PFSK-1 (cell line): ENCODE results near the gene CDK11A.

ENCODE experiments used
- FOXP2 ChIP-seq: optimal IDR thresholded peaks from 2 replicates; pipeline ENCODE3; 2011; ENCODE audit warnings: borderline replicate concordance, control low read depth, inconsistent platforms; ENCODE audit not compliant: insufficient read depth; ENCODE audit errors: extremely low read length, extremely low read depth
- POLR2AphosphoS5 ChIP-seq: IDR thresholded peaks from 2 replicates; pipeline ENCODE4 v1.6.1; 2012; ENCODE audit warnings: low read depth, mild to moderate bottlenecking, control low read depth, low read length, moderate library complexity
- SIN3A ChIP-seq: IDR thresholded peaks from 2 replicates; pipeline ENCODE4 v1.6.1; 2012; ENCODE audit warnings: mild to moderate bottlenecking, low read length, moderate library complexity, borderline replicate concordance; ENCODE audit not compliant: insufficient read depth
- TAF1 ChIP-seq: IDR thresholded peaks from 2 replicates; pipeline ENCODE4 v1.6.1; 2012; ENCODE audit warnings: low read length, control low read depth, borderline replicate concordance; ENCODE audit not compliant: insufficient read depth
- TF ChIP-seq, protein P1 (sequence below), 2 experiments: IDR thresholded peaks; 2 replicates each; pipeline versions ENCODE4 v1.6.1 to v1.8.0; 2011 to 2012; ENCODE audit warnings: low read depth in 2 of 2, low read length in 2 of 2, control low read depth in 1 of 2, inconsistent platforms in 1 of 2, mild to moderate bottlenecking in 1 of 2, moderate library complexity in 1 of 2; ENCODE audit not compliant: insufficient read depth in 1 of 2

DNA sequence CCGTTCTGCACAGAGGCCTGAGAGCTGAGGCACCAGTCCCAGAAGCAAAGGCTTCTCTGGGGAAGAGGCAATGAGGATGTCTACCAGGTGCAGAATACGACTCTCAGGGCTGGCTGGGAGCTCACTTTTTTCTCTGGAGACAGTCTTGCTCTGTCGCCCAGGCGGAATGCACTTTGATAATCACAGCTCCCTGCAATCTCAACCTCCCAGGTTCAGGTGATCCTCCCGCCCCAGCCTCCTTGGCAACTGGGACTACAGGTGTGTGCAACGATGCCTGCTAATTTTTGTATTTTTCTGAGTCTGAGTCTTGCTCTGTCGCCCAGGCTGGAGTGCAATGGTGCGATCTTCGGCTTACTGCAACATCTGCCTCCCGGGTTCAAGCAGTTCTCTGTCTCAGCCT, 36.6 kb upstream of the CDK11A start:
- no peak for TF ChIP-seq POLR2AphosphoS5
- TF ChIP-seq TAF1 = no peak
- TF ChIP-seq, protein P1, sequence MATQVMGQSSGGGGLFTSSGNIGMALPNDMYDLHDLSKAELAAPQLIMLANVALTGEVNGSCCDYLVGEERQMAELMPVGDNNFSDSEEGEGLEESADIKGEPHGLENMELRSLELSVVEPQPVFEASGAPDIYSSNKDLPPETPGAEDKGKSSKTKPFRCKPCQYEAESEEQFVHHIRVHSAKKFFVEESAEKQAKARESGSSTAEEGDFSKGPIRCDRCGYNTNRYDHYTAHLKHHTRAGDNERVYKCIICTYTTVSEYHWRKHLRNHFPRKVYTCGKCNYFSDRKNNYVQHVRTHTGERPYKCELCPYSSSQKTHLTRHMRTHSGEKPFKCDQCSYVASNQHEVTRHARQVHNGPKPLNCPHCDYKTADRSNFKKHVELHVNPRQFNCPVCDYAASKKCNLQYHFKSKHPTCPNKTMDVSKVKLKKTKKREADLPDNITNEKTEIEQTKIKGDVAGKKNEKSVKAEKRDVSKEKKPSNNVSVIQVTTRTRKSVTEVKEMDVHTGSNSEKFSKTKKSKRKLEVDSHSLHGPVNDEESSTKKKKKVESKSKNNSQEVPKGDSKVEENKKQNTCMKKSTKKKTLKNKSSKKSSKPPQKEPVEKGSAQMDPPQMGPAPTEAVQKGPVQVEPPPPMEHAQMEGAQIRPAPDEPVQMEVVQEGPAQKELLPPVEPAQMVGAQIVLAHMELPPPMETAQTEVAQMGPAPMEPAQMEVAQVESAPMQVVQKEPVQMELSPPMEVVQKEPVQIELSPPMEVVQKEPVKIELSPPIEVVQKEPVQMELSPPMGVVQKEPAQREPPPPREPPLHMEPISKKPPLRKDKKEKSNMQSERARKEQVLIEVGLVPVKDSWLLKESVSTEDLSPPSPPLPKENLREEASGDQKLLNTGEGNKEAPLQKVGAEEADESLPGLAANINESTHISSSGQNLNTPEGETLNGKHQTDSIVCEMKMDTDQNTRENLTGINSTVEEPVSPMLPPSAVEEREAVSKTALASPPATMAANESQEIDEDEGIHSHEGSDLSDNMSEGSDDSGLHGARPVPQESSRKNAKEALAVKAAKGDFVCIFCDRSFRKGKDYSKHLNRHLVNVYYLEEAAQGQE (IDR thresholded peaks at IDR 0.05; ENCODE audit: insufficient read depth in 1 of 2, low read depth in 2 of 2, low read length in 2 of 2) = no peak
- TF ChIP-seq SIN3A = no peak
- TF ChIP-seq FOXP2 = no peak
